Keratinocyte (primary cell): Measurements from ENCODE around the gene OXSR1.

Source experiments
- CTCF ChIP-seq, 3 experiments: IDR thresholded peaks in 1 of 3; conservative IDR thresholded peaks in 1 of 3; optimal IDR thresholded peaks in 1 of 3; 2 replicates in 2 of 3; 3 replicates in 1 of 3; pipeline versions ENCODE3 to v1.5.1; 2011; ENCODE audit warnings: low read length in 3 of 3, mild to moderate bottlenecking in 3 of 3, moderate library complexity in 2 of 3, control low read depth in 1 of 3, inconsistent platforms in 1 of 3; ENCODE audit not compliant: insufficient read depth in 2 of 3; ENCODE audit errors: extremely low read depth in 1 of 3
- EZH2 ChIP-seq: IDR thresholded peaks from one replicate; pipeline ENCODE4 v1.6.1; 2012; ENCODE audit warnings: inconsistent platforms, mild to moderate bottlenecking, low read length, moderate library complexity

GRCh38 chr3:38275658-38276057 is 110.3 kb downstream of the OXSR1 start:
- TF ChIP-seq EZH2 (no peak), CTCF (optimal IDR thresholded peaks at IDR 0.05 in 1 of 3, IDR thresholded peaks at IDR 0.05 in 1 of 3, conservative IDR thresholded peaks at IDR 0.05 in 1 of 3; ENCODE audit: extremely low read depth in 1 of 3, insufficient read depth in 2 of 3, low read length in 3 of 3) (no peak)
